HepG2 (cell line): ENCODE data around the gene POLR2B. TPM values are rescaled to one million over a fixed set of nuclear protein-coding genes. Genes with fewer than 3 reads are reported as not detected.
A peak's percentile ranks its signal among the peaks of the same experiment; 100 is the strongest.

Source experiments
- HMG20A ChIP-seq: IDR thresholded peaks from 2 replicates; pipeline ENCODE4 v1.6.1; 2016; ENCODE audit warnings: borderline replicate concordance
- HOXA7 ChIP-seq: sonication (generic); formaldehyde crosslinking; IDR thresholded peaks from 2 replicates; pipeline ENCODE4 v1.8.1; 2022; ENCODE audit warnings: mild to moderate bottlenecking, missing genetic modification reagents, moderate library complexity
- KLF12 ChIP-seq: sonication (generic); formaldehyde crosslinking; IDR thresholded peaks from 2 replicates; pipeline ENCODE4 v1.4.0; 2020; ENCODE audit warnings: missing genetic modification reagents, borderline replicate concordance
- LRRFIP1 ChIP-seq: sonication (generic); formaldehyde crosslinking; conservative IDR thresholded peaks from 2 replicates; pipeline ENCODE4 v1.4.0; 2020; ENCODE audit warnings: missing genetic modification reagents
- MED13 ChIP-seq: sonication (generic); formaldehyde crosslinking; IDR thresholded peaks from 2 replicates; pipeline ENCODE4 v1.5.0; 2020; ENCODE audit warnings: missing genetic modification reagents
- NKX3-1 ChIP-seq: sonication (generic); formaldehyde crosslinking; IDR thresholded peaks from 2 replicates; pipeline ENCODE4 v1.5.0; 2020; ENCODE audit warnings: missing genetic modification reagents
- RNF219 ChIP-seq: sonication (generic); formaldehyde crosslinking; IDR thresholded peaks from 2 replicates; pipeline ENCODE4 v1.5.0; 2020; ENCODE audit warnings: mild to moderate bottlenecking, missing genetic modification reagents
- SIN3B ChIP-seq: fragments of 150-350 bp; IDR thresholded peaks from 2 replicates; pipeline ENCODE4 v1.6.1; 2014; ENCODE audit warnings: low read length
- SKI ChIP-seq: fragments of 450-650 bp; IDR thresholded peaks from one replicate; pipeline ENCODE4 v1.6.1; 2018; ENCODE audit warnings: mild to moderate bottlenecking; ENCODE audit not compliant: partially characterized antibody
- THAP8 ChIP-seq: sonication (generic); formaldehyde crosslinking; IDR thresholded peaks from 2 replicates; pipeline ENCODE4 v1.5.1; 2020; ENCODE audit warnings: missing genetic modification reagents, mild to moderate bottlenecking, borderline replicate concordance
- THRA ChIP-seq: sonication (generic); formaldehyde crosslinking; IDR thresholded peaks from 2 replicates; pipeline ENCODE4 v1.4.0; 2020; ENCODE audit warnings: missing genetic modification reagents, borderline replicate concordance
- ZBTB33 ChIP-seq: sonication (generic); formaldehyde crosslinking; IDR thresholded peaks from 2 replicates; pipeline ENCODE4 v1.4.0; 2020; ENCODE audit warnings: missing genetic modification reagents
- ZMYM3 ChIP-seq: sonication (generic); formaldehyde crosslinking; IDR thresholded peaks from 2 replicates; pipeline ENCODE4 v1.5.1; 2020; ENCODE audit warnings: mild to moderate bottlenecking, missing genetic modification reagents
- ZNF17 ChIP-seq: sonication (generic); formaldehyde crosslinking; IDR thresholded peaks from 2 replicates; pipeline ENCODE4 v1.5.0; 2020; ENCODE audit warnings: mild to moderate bottlenecking, missing genetic modification reagents
- ZNF256 ChIP-seq: sonication (generic); formaldehyde crosslinking; conservative IDR thresholded peaks from 2 replicates; pipeline ENCODE4 v1.4.0; 2020; ENCODE audit warnings: missing genetic modification reagents
- ZNF367 ChIP-seq: sonication (generic); formaldehyde crosslinking; IDR thresholded peaks from 2 replicates; pipeline ENCODE4 v1.4.0; 2020; ENCODE audit warnings: missing genetic modification reagents, borderline replicate concordance
- ZNF547 ChIP-seq: sonication (generic); formaldehyde crosslinking; IDR thresholded peaks from 2 replicates; pipeline ENCODE4 v1.5.1; 2020; ENCODE audit warnings: mild to moderate bottlenecking, missing genetic modification reagents
- ZNF569 ChIP-seq: sonication (generic); formaldehyde crosslinking; IDR thresholded peaks from 2 replicates; pipeline ENCODE4 v1.5.0; 2020; ENCODE audit warnings: mild to moderate bottlenecking, missing genetic modification reagents, moderate library complexity, borderline replicate concordance
- ZSCAN31 ChIP-seq: sonication (generic); formaldehyde crosslinking; IDR thresholded peaks from 2 replicates; pipeline ENCODE4 v1.5.0; 2020; ENCODE audit warnings: low read depth, mild to moderate bottlenecking, missing genetic modification reagents
- ZSCAN9 ChIP-seq: IDR thresholded peaks from 2 replicates; pipeline ENCODE4 v1.6.1; 2016; ENCODE audit warnings: borderline replicate concordance
- polyA plus RNA-seq, 8 experiments: library from polyadenylated mRNA; depleted of rRNA in 3 of 8; stranded (reverse) in 7 of 8; unstranded in 1 of 8; fragments of >200 nt; fragmentation: Illumina TruSeq in 4 of 8; extraction: Trizol in 4 of 8; gene quantifications; 2 replicates each; pipeline versions ENCODE4 v1.2.1 to v1.2.3, GENCODE V29; 2011 to 2016; ENCODE audit warnings: low read depth in 4 of 8, missing spikeins in 1 of 8, mixed read lengths in 1 of 8; ENCODE audit not compliant: insufficient read depth in 1 of 8
- total RNA-seq, 5 experiments: library from RNA; depleted of rRNA; stranded (reverse); fragments of >200 nt; fragmentation: Illumina TruSeq; extraction: Trizol; gene quantifications; 2 replicates each; pipeline ENCODE4 v1.2.3, GENCODE V29; 2016; ENCODE audit warnings: low read depth in 1 of 5

POLR2B gene
- total and polyA plus RNA-seq, 2 of the 13 experiments (the other 11 are each of a cell fraction or from before 2014, with no cell fraction given): 70.6 to 116 TPM

GRCh38 chr4:56977321-56978012 lies 1.2 kb upstream of the POLR2B start, which contains the start of gene NOA1 (continued):
- TF ChIP-seq RNF219 (CRISPR knock-in tag) (no peak), THAP8 (CRISPR knock-in tag) (no peak), ZNF17 (no peak), ZNF256 (no peak), ZMYM3 (CRISPR knock-in tag) (peak; percentile 78), LRRFIP1 (CRISPR knock-in tag) (no peak), ZNF569 (0 out of 2 replicates have a peak, but pooled peaks have one; percentile 67), ZSCAN31 (CRISPR knock-in tag) (no peak), KLF12 (CRISPR knock-in tag) (no peak; the same call in 1 of the 2 replicates), ZSCAN9 (peak; percentile 47; the same call in 1 of the 2 replicates), NKX3-1 (CRISPR knock-in tag) (0 out of 2 replicates have a peak, but pooled peaks have one; percentile 58), HOXA7 (CRISPR knock-in tag) (no peak), SKI (no peak), HMG20A (CRISPR knock-in tag) (no peak), ZNF547 (CRISPR knock-in tag) (peak; percentile 21; the same call in 1 of the 2 replicates), ZBTB33 (CRISPR knock-in tag) (no peak), MED13 (no peak), THRA (CRISPR knock-in tag) (no peak; the same call in 1 of the 2 replicates), SIN3B (no peak), ZNF367 (CRISPR knock-in tag) (no peak)
